ENCODE results near the gene ACACA.

ACACA gene

DNA sequence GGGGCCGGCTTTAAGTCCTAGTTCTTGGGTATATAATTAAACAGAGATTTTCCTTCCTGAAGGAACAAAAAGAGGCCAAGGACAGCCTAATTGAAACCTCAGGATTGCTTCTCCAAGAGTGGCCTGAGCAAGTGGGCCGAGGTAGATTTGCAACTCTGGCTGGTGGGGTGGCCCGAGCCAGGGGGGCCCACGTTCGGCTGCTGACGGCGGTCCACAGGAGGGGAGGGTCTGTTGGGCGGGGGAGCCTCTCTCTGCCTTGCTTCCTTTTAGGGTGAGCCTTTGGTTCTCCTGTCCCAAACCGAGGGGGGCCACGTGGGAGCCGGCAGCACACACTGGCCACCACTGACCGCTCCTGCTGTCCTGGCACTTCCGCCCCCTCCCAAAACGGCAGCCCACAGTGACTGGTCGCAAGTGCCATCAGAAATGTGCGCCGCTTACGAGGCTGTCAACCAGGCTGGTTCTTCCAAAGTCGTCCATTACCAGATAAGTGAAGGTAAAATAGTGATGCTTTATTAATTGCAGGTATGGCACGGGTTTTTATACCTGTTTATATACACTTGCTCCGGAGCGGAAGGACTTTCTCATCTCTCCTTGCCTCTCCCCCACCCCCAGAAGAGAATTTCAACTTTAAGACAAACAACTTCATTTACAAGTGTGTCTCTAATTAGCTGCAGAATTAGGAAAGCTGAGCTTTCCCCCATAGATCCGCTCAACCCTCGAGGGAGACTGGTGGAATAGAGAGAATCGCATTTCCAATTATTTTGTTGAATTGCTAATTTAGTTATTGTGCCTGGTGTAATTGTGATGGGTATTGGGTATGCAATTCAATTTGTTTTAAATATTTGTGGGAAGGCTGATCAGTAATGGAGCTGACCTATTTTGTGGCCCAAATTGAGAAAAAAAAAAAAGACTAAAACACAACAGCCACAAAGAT is 340.0 kb downstream of the ACACA start:
- no peak for DNase-seq (ENCODE audit: low read depth)

DNA sequence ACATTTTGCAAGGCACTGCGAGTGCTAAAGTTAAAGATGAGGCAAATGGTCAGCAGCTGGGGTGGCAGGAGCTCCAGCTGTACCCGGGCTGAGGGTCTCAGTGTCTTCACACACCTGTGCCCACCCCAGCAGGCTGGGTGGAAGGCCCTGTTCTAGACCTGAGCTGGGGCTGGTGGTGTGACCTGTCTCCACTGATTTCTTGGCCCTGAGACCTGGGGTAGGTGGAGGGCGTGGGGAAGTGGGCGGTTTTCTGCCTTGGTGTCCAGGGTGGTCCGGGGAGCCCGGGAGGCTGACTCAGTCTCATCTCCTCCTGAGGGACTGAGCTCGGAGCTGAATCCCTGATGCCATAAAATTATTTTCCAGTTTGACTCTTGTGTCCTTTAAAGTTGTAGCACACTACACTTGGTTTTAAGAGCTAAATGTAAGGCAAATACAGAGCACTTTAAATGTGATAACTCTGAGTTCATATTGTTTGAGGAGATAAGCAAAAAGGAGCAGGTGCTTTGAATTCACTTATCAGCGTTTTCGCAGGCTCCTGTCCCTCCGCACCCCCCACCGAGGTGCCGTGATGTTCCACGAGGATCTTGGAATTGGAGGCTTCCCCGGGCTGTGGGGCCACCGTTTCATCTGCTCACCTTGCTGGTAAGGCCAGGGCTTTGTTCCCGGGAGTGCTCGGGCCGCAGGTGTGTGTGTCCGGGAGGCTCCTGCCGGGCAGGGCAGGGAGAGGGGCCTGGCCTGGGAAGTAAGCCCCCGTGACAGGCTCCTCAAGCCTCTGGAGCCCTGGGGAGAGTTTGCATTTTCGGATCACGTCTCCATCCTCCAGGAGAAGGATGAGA is 340.9 kb downstream of the ACACA start:
- DNase-seq (ENCODE audit: low read depth): no peak

DNA sequence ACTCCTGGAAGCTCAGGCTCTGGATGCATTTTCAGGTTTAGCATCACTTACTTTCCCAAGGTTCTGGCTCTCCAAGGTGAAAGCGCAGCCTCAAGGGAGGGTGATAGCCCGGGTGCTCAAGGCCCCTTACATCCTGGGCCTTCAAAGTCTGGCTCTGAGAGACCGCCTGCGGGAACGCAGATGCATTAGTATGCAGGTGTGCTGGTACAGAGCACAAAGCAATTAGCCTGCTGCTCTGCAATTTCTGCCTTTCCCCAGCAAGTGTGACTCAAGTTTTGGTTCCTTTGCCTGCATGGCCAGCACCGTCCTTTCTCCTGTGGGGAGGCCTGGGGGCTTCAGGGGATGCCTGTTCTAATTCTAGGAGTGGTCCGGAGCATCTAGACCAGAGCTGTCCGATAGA is 341.7 kb downstream of the ACACA start:
- DNase-seq (ENCODE audit: low read depth): no peak

DNA sequence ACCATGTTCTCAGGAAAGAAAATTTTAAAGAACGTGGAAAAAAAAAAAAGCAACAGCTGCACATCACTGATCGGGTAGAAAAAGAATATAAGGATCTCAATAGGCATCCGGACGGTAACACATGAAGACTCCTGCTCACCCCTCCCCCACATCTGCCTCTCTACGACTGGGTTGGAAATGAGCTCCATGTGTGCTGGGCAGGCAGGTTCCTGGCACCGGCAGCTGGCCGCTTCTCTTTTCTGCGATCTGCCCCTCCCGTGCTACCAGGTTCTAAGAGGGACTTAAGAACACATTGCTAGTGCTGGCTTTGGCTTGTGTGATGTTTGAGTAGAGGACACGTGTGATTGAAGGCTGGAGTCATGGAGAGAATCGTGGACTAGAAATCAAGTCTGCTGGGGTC is 342.4 kb downstream of the ACACA start:
- no peak for DNase-seq (ENCODE audit: low read depth)

DNA sequence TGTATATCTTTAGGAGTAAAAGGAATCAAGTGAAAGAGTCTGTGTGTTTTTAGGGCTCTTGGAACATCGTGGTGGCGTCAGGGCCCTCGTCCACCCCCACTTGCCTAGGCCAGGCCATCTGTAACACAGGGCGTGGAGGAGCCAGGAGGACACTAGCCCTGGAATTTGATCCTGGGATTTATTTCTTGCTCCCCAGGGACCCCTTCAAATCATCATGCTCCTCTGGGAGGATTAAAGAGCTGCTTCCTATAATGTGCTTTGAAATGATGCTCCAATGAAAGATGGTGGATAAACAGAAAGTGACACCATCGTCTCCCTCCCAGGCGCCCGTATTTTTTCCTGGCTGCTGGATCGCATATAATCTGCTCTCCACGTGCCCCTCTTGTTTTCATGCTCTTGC is 344.6 kb downstream of the ACACA start:
- DNase-seq (ENCODE audit: low read depth): no peak

DNA sequence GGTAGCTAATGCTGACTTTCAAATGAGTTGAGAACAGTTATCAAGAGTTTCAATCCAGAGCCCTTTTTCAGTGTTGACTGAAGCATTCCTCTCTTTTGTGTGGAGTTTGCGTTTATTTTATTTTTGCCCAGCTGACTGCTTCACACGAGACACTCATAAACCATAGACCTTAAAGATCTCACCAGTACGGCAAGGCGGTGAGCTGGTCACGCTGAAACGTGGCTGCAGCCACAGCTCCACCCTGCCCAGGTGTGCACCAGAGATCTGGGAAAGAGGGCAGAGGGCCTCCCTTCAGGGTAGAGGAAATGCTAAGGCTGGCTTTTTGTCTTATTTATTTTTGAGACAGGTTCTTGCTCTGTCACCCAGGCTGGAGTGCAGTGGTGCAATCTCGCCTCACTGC is 345.7 kb downstream of the ACACA start:
- no peak for DNase-seq (ENCODE audit: low read depth)

DNA sequence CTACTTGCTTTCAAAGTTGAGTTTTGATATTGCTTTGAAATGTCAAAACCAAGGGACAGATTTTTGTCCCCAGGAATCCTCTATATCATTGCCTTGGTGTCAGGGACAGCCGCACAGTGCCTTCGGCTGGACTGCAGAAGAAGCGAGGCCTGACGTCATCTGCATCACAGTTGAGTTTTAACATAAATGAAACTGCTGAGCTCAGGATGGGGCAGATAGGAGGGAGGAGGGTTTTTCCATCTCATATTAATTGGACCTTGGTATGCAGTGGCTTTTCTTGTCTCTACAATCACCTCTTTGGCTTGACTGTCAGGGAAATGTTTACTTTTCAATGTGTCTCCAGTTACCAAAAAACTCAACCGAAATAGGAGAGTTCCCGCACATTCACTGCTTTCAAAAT is 346.5 kb downstream of the ACACA start:
- DNase-seq (ENCODE audit: low read depth): no peak

DNA sequence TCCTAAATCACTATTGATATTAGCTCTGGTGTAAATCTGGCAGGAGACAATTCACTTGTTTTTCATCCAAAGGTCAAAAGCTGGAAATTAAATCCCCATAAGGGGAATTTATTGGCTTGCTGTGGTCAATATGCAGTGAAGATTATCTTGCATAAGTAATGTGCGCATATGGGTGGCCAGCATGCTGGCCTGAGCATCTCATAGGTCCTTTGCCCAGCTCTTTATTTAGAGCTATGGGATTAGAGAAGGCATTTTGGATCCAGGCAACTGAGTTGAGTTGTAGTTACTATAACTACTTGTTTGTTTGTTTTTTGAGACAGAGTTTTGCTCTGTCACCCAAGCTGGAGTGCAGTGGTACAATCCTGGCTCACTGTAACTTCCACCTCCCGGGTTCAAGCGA is 347.1 kb downstream of the ACACA start:
- no peak for DNase-seq (ENCODE audit: low read depth)

DNA sequence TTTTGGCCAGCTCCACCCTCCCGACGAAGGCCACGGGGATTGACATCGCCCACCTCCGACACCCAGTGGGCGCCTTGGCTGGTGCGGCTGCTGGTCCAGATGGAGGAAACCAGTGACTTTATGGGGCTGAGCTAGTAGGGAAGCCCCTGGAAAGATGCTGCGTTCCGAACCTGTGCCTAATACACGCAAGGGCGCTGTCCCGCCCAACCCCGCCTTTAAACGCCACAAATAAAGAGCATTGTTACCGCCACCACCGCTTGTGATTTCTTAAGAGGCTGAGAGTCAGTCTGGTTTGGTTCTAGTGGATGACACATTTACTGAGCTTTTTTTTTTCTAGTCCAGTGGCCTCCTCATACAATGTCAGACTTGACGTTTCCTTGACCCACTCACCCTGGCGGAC is 350.0 kb downstream of the ACACA start:
- no peak for DNase-seq (ENCODE audit: low read depth)

DNA sequence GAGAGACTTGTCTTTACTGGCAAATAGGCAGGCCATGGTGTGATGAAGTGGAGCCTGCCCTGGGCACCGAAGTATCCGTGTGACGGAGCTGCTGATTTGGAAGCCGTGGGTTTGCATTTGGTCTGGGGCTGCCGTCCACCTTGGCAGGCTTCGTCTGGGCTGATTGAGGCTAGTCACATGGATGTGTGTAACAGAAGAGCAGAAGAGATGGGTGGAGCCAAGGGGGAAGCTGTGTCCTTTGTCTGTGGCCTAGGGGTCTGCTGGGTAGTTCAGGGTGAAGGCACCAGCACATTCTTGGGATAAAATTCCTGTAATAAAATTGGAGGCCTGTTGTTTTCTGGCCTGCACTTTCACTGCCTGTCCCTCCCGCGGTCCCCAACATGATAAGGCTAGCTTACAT is 351.7 kb downstream of the ACACA start:
- DNase-seq (ENCODE audit: low read depth): no peak

DNA sequence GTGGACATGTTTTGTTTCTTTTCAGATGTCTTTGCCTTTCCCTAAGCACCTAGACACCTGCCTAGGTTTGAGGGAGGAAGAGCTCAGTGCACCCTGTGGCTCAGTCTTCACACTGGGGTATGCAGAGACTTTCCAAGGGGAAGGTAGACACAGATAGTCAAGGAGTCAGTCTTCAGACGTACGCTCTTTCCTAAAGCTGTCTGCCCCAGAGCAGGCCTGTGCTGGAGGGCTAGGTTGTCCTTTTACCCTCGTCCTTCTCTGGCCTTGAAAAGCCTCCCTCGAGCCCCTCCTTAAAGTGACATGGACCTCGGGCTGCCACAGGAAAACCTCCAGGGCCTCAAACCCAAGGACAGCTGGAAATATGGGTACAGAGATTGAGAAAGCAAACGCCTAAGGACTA is 354.2 kb downstream of the ACACA start:
- DNase-seq (ENCODE audit: low read depth): no peak

DNA sequence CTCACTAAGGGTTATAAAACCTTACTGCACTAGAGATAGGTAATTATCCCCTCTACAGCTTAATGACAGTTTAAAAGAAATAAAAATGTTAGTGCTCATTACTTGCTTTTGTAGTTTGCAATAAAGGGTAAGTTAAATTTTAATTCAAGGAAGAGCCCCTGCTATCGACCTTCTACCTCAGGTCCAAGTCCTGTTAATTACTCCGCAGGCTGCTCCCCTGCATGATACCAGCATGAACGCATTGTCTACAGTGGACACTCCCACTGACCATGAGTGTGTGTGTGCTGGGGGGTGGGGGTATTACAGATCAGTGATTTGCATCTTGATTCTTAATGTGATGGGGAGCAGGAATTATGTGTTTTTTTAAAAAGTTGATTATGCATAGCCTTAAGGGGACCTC is 354.8 kb downstream of the ACACA start:
- no peak for DNase-seq (ENCODE audit: low read depth)

DNA sequence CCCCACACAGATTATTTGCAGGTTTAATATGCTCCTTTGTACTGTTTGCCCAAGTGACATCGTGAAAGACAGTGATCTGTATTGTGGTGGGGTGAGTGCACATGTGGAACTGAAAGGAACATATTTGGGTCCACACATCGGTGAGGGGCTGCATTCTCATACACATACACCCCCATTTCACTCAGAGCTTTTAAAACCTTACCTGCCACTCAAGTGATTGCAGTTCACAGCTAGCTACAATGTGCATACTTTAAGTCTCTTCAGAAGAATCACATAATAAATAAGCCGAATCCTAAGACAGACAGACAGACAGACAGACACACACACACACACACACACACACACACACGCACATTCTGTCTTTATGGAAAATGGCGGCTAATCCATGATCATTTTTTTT is 355.3 kb downstream of the ACACA start:
- DNase-seq (ENCODE audit: low read depth): no peak

DNA sequence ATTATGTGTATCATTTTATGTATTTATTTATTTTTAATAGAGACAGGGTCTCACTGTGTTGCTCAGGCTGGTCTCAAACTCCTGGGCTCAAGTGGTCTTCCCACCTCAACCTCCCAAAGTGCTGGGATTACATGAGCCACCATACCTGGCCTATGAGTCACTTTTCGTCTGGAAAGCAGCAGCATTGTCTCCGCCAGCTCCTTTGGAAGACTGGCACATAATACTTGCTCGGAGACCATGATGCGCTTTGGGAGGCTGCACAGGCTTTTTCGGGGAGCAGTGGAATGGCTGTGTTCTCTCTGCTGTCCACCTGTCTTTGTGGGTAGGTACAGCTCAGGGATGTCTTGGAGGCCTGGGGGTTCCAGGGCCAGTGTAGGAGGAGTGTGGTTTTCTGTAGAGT is 355.7 kb downstream of the ACACA start:
- no peak for DNase-seq (ENCODE audit: low read depth)

DNA sequence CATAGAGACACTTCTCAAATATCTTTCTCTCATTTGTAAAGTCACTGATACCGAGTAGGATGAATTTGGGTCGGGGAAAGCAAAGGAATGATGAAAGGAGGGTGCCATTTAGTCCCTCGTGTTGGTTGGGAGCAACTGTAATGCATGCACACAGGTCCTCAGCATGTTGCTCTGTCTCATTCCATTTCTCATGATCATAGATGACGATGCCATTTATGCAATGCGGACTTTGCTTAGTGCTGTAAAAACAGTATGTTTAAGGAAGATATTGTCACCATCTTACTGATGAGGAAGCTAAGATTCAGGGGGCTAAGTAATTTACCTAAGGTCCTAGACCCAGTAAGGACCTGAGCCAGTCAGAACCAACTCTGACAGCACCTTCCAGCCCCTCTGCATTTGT is 357.8 kb downstream of the ACACA start:
- no peak for DNase-seq (ENCODE audit: low read depth)

DNA sequence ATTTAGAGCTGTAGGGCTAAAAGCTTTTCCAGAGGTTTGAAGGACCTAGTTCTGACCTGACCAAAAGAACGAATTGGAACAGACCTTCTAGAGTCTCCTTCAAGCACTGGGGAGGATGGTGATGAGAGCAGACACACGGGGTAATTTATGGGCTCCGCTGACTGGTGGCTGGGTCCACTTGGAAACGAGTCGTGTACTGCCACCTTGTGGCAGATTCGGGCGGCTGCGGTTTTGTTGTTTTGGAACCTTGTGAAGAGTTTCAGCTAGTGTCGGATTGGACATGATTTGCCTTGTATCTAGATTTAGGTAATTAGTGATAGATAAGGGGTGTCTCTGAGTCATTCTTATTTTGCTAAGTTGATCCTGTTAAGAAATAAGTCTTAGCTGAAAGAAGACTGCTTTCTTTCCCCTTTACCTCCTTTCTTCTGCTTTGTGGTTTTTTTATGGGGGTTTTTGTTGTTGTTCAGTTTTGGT is 359.0 kb downstream of the ACACA start:
- DNase-seq (ENCODE audit: low read depth): peak; percentile 77

DNA sequence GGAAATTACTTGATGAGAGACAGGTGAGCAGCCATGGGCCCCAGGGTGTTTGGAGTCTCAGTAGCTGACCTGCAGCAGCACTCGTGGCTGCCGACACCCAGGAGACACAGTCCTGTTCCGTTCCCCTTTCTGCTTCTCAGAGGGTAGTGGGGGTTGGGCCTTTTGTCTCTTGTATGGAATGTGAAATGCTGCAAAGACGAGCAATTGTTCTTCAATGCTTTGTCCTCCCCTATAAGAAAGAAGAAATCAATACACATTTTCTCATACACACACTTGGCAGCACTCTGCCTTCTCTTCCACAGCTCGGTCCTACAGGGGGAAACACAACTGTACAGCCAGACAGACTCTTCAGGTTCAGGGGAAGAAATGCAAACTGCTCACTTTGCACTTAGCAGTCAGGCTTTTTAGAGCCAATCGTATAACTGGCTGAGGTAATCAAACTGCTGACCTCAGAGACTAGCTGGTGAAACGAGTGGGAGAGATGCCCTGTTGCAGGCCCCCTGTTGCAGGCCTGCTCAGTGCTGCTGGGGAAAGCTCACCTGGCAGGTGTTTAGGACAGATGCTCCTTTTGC is 361.2 kb downstream of the ACACA start:
- no peak for DNase-seq (ENCODE audit: low read depth)

DNA sequence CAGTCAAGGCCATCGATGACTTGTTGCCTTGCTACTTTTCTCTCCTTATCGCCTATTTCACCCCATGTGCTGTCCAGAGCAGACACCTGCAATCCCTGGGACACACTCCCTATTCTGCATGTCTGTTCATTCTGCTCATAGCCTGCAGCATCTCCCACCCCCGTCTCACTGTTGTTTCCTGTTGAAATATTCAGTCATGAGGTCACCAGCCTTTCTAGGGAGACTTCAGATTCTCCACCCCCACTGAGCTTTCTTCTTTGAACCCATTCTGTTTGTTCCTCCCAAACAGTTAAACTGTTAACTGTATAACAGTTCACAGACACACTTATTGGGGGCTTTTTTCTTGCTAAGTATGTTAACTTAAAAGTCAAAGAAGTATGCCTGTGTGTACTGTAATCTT is 363.4 kb downstream of the ACACA start:
- DNase-seq (ENCODE audit: low read depth): no peak

DNA sequence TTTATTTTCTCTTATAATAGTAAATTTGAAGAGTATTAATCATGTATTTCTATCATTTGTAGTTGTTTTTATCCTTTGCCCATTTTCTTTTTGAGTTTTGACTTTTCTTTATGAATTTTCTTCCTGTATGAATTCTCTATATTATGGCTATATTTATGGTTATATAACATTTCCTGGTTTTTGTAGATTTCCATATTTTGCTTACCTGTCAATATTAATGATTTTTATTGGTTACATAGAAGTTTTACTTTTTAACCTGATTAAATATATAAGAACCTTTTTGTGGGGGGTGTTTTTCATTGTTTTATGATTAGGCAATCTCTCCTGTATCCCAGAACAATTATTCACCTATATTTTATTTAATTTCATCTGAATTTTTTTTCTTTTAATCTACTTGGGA is 364.7 kb downstream of the ACACA start:
- DNase-seq (ENCODE audit: low read depth): no peak

DNA sequence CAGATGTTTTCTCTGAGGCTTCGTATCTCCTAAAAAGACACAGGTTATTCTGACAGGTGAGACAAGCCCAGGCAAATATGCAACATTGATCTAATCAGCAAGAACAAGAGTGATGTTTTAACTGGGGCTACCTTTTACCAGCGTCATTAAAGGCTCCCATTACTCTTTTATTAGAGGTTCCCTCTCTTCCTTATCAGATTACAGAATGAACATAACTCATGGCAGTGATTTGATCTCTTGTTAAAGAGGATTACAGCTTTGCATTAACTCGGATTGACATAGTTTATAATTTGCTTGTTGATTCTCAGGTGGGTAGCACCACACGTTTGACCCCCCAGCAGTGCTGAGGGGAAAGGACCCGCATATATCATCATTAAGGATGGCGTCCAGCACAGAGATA is 367.4 kb downstream of the ACACA start:
- no peak for DNase-seq (ENCODE audit: low read depth)

DNA sequence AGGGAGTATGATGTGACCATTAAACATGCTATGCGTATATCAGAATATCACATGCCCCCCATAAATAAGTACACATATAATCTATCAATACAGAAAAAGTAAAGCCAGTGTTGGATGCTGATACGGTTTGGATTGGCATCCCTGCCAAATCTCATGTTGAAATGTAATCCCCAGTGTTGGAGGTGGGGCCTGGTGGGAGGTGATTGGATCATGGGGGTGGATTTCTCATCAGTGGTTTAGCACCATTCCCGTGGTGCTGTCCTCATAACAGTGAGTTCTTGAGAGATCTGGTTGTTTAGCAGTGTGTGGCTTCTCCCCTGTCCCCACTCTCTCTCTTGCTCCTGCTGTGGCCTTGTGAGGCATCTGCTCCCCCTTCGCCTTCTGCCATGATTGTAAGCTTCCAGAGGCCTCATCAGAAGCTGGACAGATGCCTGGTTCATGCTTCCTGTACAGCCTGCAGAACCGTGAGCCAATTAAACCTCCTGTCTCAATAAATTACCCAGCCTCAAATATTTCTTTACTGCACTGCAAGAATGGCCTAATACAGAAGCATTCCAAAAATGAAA is 369.0 kb downstream of the ACACA start:
- no peak for DNase-seq (ENCODE audit: low read depth)

All from fibroblast of the conjunctiva (primary cell).